VCaP (cell line): Measurements from ENCODE around the gene TBX3.

Source experiments
- H3K27ac ChIP-seq: fragments of 450-650 bp; 2 replicates; pipeline ENCODE4 v1.5.1; 2017
- TF ChIP-seq, protein P1 (sequence below): fragments of 450-650 bp; conservative IDR thresholded peaks from 2 replicates; pipeline ENCODE4 v1.5.1; 2017; ENCODE audit warnings: mild to moderate bottlenecking, moderate library complexity

TBX3 gene

GRCh38 chr12:114701104-114701414, 17.1 kb upstream of the TBX3 start:
- TF ChIP-seq, protein P1, sequence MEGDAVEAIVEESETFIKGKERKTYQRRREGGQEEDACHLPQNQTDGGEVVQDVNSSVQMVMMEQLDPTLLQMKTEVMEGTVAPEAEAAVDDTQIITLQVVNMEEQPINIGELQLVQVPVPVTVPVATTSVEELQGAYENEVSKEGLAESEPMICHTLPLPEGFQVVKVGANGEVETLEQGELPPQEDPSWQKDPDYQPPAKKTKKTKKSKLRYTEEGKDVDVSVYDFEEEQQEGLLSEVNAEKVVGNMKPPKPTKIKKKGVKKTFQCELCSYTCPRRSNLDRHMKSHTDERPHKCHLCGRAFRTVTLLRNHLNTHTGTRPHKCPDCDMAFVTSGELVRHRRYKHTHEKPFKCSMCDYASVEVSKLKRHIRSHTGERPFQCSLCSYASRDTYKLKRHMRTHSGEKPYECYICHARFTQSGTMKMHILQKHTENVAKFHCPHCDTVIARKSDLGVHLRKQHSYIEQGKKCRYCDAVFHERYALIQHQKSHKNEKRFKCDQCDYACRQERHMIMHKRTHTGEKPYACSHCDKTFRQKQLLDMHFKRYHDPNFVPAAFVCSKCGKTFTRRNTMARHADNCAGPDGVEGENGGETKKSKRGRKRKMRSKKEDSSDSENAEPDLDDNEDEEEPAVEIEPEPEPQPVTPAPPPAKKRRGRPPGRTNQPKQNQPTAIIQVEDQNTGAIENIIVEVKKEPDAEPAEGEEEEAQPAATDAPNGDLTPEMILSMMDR: no peak
- H3K27ac ChIP-seq: no peak overlapping the region

- TF ChIP-seq, protein P1: no peak
- no peak overlapping the region for H3K27ac ChIP-seq
Observed at GRCh38 chr12:114700392-114701103, 16.6 kb upstream of the TBX3 start.

GRCh38 chr12:114698566-114699163, 14.7 kb upstream of the TBX3 start:
- no peak overlapping the region for H3K27ac ChIP-seq
- TF ChIP-seq, protein P1: no peak

GRCh38 chr12:114697741-114698565, 14.0 kb upstream of the TBX3 start:
- no peak overlapping the region for H3K27ac ChIP-seq
- TF ChIP-seq, protein P1: no peak

DNA sequence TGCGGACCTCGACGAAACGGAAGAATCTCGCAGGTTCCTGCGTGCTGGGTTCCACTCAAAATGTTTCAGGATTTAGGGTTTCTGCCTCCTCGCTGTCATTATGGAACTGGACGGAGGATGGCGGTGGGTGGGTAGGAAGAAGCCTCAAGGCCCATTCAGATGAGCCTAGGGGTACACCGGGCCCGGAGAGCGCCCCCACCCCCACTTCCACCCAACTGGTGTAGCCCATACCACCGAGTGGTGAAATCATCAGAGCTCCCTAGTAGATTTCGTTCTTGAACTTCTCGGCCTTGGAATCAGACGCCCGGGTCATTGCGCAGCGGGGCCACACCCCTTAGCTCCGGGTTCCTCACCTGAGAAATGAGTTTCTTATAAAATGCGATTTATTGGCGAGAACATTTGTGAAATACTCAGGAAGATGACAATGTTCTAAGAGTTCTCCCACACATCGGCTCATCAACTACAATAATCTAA, 13.3 kb upstream of the TBX3 start:
- TF ChIP-seq, protein P1: no peak

DNA sequence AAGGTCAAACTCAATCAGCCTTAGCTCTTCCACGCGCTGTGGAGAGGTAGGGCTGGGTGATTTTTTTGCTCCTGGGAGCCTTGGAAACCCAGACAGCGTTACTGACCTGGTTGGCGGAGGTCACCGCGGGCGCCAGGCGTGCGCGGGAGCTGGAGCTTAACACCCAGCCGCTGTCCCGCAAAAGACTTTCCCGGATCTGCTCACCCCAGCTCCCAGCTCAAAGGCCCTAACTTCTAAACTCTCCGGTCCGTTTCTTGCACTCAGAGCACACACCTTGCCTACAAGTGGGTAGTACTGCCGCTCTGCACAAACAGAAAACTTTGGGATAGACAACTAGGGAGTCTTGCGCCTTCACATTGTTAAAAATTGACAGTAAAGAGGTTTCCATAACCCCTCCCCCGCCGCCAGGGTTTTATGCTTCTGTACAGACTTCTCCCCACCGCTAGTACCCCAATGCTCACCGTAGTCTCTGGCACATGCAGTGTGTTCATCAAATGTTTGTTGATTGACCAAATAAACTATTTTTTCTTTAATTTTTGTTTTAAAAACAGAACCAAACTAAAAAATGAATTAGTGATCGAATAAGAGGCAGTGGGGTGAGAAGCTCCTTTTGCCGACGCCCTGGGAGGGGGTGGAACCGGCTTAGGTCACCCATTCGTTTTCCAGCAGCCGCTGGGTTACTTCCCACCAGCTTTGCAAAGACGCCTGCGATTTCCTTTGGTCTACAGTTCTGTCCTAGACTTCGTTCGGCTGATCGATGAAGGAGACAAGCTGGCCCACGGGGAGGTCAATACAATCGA, 12.7 kb upstream of the TBX3 start:
- TF ChIP-seq, protein P1: no peak
- H3K27ac ChIP-seq: no peak overlapping the region

More for the DNA sequence above, 13.3 kb upstream of the TBX3 start:
- no peak overlapping the region for H3K27ac ChIP-seq

- TF ChIP-seq, protein P1: no peak
- H3K27ac ChIP-seq: no peak overlapping the region
Observed at GRCh38 chr12:114695305-114695592, 11.3 kb upstream of the TBX3 start.
